ENCODE results near the gene MIA.
"Not testable (repeated sequence)": the region's sequence is repeated elsewhere in the genome, so short reads cannot be mapped to it uniquely, and the experiment has no call there.

The MIA gene

GRCh38 chr19:40774916-40775631 is at the start of gene MIA:
Gene MIA (plus strand): TSS chr19:40775521. CDS start chr19:40775543, 22 bp downstream.
- no peak for DNase-seq

- DNase-seq, result no peak
Observed at GRCh38 chr19:40726279-40726678, 49.0 kb upstream of the MIA start.

- DNase-seq, result not testable (repeated sequence)
Observed at GRCh38 chr19:40730065-40730464, 45.3 kb upstream of the MIA start.

- not testable (repeated sequence) for DNase-seq
Observed at GRCh38 chr19:40732304-40732703, 43.0 kb upstream of the MIA start.

GRCh38 chr19:40733149-40733548 is 42.2 kb upstream of the MIA start:
- no peak for DNase-seq

GRCh38 chr19:40735013-40735771 is 40.1 kb upstream of the MIA start:
- no peak for DNase-seq

- DNase-seq, result no peak
Observed at GRCh38 chr19:40736661-40737060, 38.7 kb upstream of the MIA start.

- no peak for DNase-seq
Observed at GRCh38 chr19:40737102-40737644, 38.1 kb upstream of the MIA start.

GRCh38 chr19:40739030-40739839 is 36.1 kb upstream of the MIA start:
- no peak for DNase-seq

- DNase-seq, result no peak
Observed at GRCh38 chr19:40739871-40740703, 35.2 kb upstream of the MIA start.

GRCh38 chr19:40740747-40741146 is 34.6 kb upstream of the MIA start:
- no peak for DNase-seq

- DNase-seq, result no peak
Observed at GRCh38 chr19:40741527-40742390, 33.6 kb upstream of the MIA start.

- no peak for DNase-seq
Observed at GRCh38 chr19:40742477-40742876, 32.8 kb upstream of the MIA start.

- DNase-seq, result no peak
Observed at GRCh38 chr19:40742886-40743285, 32.4 kb upstream of the MIA start.

GRCh38 chr19:40743926-40744325 is 31.4 kb upstream of the MIA start:
- no peak for DNase-seq

- DNase-seq, result peak; percentile 11
Observed at GRCh38 chr19:40744554-40745401, 30.5 kb upstream of the MIA start.

GRCh38 chr19:40745402-40745780 is 29.9 kb upstream of the MIA start:
- no peak for DNase-seq

- DNase-seq, result no peak
Observed at GRCh38 chr19:40747536-40747935, 27.8 kb upstream of the MIA start.

- DNase-seq, result peak; percentile 99
Observed at GRCh38 chr19:40750058-40750873, 25.1 kb upstream of the MIA start, which contains the start of gene ACTMAP. Gene ACTMAP (minus strand): TSS chr19:40750477. CDS start chr19:40749803, 674 bp downstream.

Data from stimulated activated naive CD4-positive, alpha-beta T cell treated with Interleukin-2 at 50 U/mL for 16 hours (primary cell).